NCI-H748 treated with DMSO at 0.1 percent for 48 hours (cell line): ENCODE measurements around the gene TELO2.
A peak's percentile ranks its signal among the peaks of the same experiment; 100 is the strongest.

Source experiments
- DNase-seq: peaks from one replicate; lab custom pipeline; 2025; lab: John Stamatoyannopoulos, UW

TELO2 gene

DNA sequence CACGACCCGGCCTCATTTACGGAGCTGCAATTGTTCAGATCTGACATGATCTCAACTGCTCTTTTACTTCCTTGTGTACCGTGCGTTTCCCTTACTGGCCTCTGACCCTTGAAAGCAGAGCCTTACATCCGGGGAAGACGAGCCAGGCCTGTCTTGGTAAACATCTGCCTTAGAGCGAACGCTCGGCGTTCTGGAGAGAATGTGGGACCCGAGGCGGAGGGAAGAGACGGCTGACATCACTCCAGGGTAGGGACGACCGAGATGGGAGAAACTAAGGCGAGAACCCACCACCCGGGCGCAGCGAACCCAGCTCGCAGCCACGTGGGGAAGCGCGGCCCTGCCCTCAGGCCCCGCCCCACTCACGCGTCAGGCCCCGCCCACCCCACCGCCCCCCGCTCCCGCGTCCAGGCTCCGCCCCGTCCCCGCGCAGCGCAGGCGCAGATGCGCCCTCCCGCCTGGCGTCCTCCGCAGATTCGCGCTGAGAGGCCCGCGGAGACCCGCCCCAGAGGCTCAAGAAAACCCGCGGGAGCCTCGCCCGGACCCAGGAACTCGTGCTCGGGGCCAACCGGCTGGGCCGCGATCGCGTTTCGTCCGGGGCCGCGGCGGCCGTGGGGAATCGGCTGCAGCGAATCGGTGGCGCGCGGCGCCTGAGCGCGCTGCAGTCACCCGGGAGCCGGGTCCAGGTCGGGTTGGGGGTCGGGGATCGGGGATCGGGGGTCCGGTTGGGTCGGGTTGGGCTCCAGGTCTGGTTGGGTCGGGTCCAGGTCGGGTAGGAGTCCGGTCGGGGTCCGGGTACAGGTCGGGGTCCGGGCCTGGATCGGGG, at the start of gene TELO2:
TELO2 (plus strand) TSS at position 438 of the 823 bp plus-strand sequence. CDS start 922 bp downstream, outside the sequence.
- DNase-seq = peak; percentile 21

DNA sequence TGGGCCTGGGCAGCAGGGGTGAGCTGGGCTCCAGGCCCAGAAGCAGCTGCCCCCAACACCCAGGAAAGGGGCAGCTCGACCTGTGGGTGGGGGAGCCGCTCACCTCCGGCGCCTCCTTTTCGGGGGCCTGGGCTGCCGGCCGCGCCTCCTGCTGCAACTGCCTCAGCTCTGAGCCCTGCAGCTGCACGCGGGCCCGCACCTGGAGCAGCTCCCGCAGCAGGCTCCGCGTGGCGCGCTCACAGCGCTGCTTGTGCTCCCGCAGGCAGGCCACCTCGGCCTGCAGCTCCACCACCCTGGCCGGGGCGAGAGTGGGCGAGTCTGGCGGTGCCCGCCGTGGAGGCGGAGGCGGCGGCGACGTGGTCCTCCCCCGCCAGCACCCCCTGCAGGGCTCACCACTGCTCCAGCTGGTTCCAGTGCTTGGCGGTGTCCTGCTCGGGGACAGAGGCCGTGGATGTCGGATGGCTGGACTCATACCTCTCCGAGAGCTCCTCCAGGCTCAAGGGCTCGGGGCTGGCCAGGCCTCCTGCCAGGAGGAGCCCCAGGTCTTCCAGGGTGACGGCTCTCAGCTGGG, 49.7 kb upstream of the TELO2 start:
- DNase-seq = no peak

DNA sequence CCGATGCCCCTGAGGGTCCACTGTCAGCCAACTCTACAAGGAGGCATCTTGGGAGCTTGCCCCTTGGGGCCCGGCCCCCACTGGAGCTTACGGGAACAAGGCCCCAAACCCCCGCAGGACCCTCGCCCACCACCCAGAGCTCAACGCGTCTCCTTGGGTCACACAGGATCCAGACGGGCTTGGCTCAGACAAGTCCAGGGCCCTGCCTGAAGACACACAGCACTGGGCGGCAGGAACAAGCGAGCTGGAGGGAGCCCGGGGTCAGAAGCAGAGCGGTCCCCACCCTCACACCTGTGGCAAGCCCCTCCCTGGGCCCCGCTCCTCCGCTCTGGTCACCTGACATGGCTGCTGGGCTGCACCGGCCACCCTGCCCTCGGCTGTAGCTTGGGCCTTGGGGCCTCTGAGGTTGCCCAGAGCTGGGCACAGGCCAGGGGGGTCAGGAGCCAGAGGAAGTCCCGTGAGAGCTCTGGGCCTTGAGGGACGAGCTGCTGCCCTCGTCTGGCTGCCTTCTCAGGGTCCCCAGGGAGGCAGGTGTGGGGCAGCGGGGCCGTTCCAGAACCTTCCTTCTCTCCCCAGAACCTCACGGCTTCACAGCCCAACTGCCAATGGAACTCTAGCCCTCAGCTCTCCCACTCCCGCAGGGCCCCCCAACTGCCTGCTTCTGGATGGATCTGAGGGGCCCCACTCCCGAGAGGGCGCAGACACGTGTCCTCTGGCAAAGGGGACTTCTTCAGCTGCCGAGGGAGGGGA, 49.0 kb upstream of the TELO2 start, which contains the start of gene CCDC154:
CCDC154 (minus strand) TSS at position 577 of the 750 bp plus-strand sequence; CDS start at position 343, 234 bp downstream.
- no peak for DNase-seq

- no peak for DNase-seq
Observed at GRCh38 chr16:1444730-1445517, 48.2 kb upstream of the TELO2 start.

- DNase-seq = no peak
Observed at GRCh38 chr16:1445518-1446203, 47.5 kb upstream of the TELO2 start.

DNA sequence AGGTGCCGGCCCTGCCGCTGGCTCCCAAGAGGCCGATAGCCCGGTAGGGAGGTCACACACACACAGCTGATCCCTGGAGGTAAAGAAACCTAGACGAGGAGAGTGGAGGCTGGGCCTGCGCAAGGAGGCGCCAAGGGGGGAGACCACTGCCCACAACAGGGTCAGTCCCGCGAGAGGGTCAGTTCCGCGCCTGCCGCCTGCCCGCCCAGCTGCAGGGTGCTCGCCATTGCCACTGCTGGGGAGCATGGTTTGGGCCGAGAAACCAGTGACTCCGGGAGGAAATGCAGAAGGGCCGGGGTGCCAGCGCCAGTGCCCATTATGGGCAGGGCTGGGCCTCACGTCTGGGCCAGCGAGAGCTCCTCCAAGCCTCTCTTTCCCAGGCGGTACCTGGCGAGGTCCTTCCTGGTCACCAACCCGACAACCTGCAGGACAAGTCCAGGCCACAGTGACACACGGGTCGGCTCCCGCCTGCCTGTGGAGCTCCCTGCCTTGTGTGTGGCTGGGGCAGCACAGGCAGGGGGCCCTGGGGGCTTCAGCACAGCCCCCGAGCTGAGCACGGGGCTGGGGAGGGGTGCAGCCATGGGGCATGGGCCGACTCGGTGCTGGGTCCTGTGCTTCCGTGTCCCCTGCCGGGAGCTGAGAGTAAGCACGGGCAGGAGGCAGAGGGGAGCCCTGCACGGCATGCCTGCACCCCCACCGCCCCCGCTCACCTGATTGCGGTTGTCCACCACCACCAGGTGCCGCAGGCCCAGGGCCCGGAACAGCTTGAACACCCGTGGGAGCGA, 46.7 kb upstream of the TELO2 start:
- no peak for DNase-seq

GRCh38 chr16:1447965-1448364, 45.2 kb upstream of the TELO2 start:
- no peak for DNase-seq

GRCh38 chr16:1448536-1449116, 44.5 kb upstream of the TELO2 start:
- no peak for DNase-seq

DNA sequence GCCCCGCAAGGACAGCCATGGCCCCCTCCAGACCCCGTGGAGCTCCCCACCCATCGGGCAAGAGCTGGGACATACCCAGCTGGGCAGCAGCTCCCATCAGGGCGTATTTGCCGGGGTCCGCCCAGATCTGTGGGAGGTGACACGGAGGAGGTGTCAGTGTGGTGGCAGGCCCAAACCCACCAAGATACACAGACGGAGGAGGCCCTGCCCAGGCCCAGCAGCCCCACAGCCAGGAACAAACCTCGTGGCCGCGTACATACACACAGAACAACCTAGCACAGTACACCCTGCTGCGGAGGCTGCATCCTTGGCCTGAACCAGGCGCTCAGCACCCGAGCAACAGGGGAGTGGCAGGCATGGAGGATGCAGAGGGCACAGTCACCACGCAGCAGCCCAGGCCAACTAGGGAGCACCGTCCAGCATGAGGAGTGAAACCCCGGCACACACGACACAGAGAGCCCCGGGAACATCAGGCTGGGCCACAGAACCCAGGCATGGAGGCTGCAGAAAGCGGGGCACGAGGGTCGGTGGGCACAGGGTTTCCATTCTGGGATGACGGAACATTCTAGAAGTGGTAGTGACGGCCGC, 43.9 kb upstream of the TELO2 start:
- no peak for DNase-seq

- no peak for DNase-seq
Observed at GRCh38 chr16:1450218-1450617, 42.9 kb upstream of the TELO2 start.

GRCh38 chr16:1450841-1451240, 42.3 kb upstream of the TELO2 start:
- no peak for DNase-seq

- no peak for DNase-seq
Observed at GRCh38 chr16:1451702-1452392, 41.3 kb upstream of the TELO2 start.

DNA sequence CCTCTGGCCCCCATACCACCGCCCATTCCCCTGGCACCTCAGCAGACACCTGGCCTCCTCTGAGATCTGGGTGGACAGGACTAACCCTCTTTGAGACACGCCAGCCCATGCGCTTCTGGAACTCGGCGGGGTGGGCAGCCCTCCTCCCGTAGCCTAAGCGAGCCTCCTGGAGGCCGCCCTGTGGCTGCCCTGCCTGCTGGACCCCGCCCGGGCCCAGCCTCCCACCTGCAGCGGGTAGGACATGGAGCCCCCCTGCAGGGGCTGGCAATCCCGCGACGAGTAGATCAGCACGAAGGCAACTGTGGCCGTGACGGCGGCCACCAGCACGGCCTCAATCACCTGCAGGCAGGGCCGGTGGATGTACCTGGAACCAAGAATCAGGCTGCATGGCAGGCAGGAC, 40.6 kb upstream of the TELO2 start:
- no peak for DNase-seq

GRCh38 chr16:1453316-1453715, 39.8 kb upstream of the TELO2 start:
- no peak for DNase-seq

DNA sequence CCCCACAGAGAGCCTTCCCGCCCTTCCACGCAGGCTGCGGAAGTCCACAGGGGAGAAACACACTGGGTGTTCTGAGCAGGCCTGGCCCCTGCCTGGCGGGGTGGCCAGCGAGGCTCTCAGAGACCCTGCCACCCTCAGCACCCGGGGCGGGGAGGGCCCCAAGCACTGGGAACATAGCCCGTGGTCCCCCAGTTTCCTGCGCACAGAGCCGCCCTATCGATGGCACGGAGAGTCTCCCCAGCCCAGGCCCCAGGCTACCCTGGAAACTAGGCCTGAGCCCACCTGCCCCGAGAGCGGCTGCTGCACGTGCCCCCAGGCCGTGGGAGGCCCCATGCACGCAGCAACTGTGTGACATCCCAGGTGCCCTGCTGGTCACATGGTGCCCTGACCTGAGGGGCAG, 38.6 kb upstream of the TELO2 start:
- DNase-seq = no peak

- no peak for DNase-seq
Observed at GRCh38 chr16:1455190-1456171, 37.7 kb upstream of the TELO2 start.

DNA sequence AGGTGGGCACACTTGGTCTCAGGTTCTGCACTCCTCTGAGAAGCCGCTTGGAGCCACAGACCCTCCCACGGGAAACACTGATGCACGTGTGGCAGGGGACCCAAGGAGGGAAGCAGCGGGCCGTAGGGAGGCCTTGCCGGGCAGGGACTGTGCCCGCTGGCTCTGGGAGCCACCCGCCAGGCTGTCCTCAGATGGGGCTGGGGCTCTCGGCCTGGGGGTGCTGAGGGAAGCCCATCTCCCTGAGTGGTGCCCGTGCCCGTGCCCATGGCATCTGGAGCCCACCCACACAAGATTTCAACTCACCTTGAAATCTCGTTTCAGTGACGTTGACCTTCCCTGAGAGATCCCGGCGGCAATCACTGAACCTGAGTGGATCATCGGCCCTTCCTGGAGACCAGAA, 36.2 kb upstream of the TELO2 start:
- DNase-seq = no peak
